ENCODE data around the gene NPDC1.

- TF ChIP-seq HNF4G (IDR thresholded peaks at IDR 0.05), result no peak
- TF ChIP-seq CTCF (IDR thresholded peaks at IDR 0.05; ENCODE audit: low read depth, low read length, missing input control), result no peak
- no peak for TF ChIP-seq JUND (IDR thresholded peaks at IDR 0.05)
- TF ChIP-seq RAD21 (IDR thresholded peaks at IDR 0.05), result no peak
- TF ChIP-seq TAF1 (conservative IDR thresholded peaks at IDR 0.05), result no peak
- TF ChIP-seq REST (IDR thresholded peaks at IDR 0.05), result no peak
- TF ChIP-seq ATF3 (IDR thresholded peaks at IDR 0.05), result no peak
- no peak for TF ChIP-seq ZBTB33 (IDR thresholded peaks at IDR 0.05)
- TF ChIP-seq FOXA1 (IDR thresholded peaks at IDR 0.05), result no peak
- no peak for TF ChIP-seq YY1 (IDR thresholded peaks at IDR 0.05)
Measured at GRCh38 chr9:136992819-136993369, 53.1 kb downstream of the NPDC1 start.
